Measurements from ENCODE around the gene NHS. TPM values are rescaled to one million over a fixed set of nuclear protein-coding genes. Genes with fewer than 3 reads are reported as not detected.

Gene NHS
- total RNA-seq, 1 experiment from 2014 or later, result 2.2 TPM

GRCh38 chrX:17700976-17701375 is 326.0 kb downstream of the NHS start:
- CTCF ChIA-PET, result no interaction called here
- Mint-ChIP-seq H3K36me3 (ENCODE audit: insufficient read depth, unreplicated experiment) (peaks cover 5% of the 10 kb centered on the region), H3K27ac (ENCODE audit: unreplicated experiment) (no peak overlapping the region), H3K4me3 (ENCODE audit: unreplicated experiment) (no peak overlapping the region), H3K27me3 (ENCODE audit: insufficient read depth, unreplicated experiment) (no peaks in the 10 kb centered on the region), H3K4me1 (ENCODE audit: low read depth, unreplicated experiment) (peaks cover 7% of the 10 kb centered on the region), H3K9me3 (ENCODE audit: unreplicated experiment) (no peaks in the 10 kb centered on the region)
- intact Hi-C loops (cut with micrococcal nuclease; ENCODE audit: unreplicated experiment), result loop anchor here (5.0 kb wide), 1 partner anchor 36 kb away; the partner anchor contains the start of gene SCML1
- no TSS peak for BruUV-seq (replicated peaks)
- 0 out of 2 replicates have a peak, but pooled peaks cover 6% of the 10 kb centered on the region for H3K4me1 ChIP-seq
- no peaks in the 10 kb centered on the region for H3K9me3 ChIP-seq
- DNase-seq, result no peak
- POLR2A ChIA-PET, result interaction anchor here (0.6 kb wide), 1 partner anchor 1937 kb away, joined by 9 read pairs; no protein-coding TSS in a partner anchor
- H3K27me3 ChIP-seq (replicated peaks; ENCODE audit: control insufficient read depth, insufficient read depth, low read length), result no peaks in the 10 kb centered on the region
- no peaks in the 10 kb centered on the region for H3K36me3 ChIP-seq (ENCODE audit: control insufficient read depth, insufficient read depth, low read length)
- H3K4me3 ChIP-seq (ENCODE audit: low read depth, low read length), result no peak overlapping the region
- TF ChIP-seq, protein P1, sequence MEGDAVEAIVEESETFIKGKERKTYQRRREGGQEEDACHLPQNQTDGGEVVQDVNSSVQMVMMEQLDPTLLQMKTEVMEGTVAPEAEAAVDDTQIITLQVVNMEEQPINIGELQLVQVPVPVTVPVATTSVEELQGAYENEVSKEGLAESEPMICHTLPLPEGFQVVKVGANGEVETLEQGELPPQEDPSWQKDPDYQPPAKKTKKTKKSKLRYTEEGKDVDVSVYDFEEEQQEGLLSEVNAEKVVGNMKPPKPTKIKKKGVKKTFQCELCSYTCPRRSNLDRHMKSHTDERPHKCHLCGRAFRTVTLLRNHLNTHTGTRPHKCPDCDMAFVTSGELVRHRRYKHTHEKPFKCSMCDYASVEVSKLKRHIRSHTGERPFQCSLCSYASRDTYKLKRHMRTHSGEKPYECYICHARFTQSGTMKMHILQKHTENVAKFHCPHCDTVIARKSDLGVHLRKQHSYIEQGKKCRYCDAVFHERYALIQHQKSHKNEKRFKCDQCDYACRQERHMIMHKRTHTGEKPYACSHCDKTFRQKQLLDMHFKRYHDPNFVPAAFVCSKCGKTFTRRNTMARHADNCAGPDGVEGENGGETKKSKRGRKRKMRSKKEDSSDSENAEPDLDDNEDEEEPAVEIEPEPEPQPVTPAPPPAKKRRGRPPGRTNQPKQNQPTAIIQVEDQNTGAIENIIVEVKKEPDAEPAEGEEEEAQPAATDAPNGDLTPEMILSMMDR (IDR thresholded peaks at IDR 0.05; ENCODE audit: insufficient read depth in 1 of 2, low read depth in 1 of 2, low read length in 1 of 2, severe bottlenecking in 1 of 2, unreplicated experiment in 1 of 2), result no peak

GRCh38 chrX:17703201-17703600 is 328.2 kb downstream of the NHS start:
- Histone ChIP-seq H3K27me3 (replicated peaks; ENCODE audit: control insufficient read depth, insufficient read depth, low read length) (no peaks in the 10 kb centered on the region), H3K36me3 (ENCODE audit: control insufficient read depth, insufficient read depth, low read length) (no peaks in the 10 kb centered on the region), H3K4me3 (ENCODE audit: low read depth, low read length) (no peak overlapping the region), H3K9me3 (no peaks in the 10 kb centered on the region), H3K4me1 (0 out of 2 replicates have a peak, but pooled peaks cover 11% of the 10 kb centered on the region)
- H3K9me3 Mint-ChIP-seq (ENCODE audit: unreplicated experiment), result no peaks in the 10 kb centered on the region
- DNase-seq, result no peak
- H3K27me3 Mint-ChIP-seq (ENCODE audit: insufficient read depth, unreplicated experiment), result no peaks in the 10 kb centered on the region
- CTCF ChIA-PET, result no interaction called here
- H3K4me1 Mint-ChIP-seq (ENCODE audit: low read depth, unreplicated experiment), result peaks cover 13% of the 10 kb centered on the region
- TF ChIP-seq, protein P1 (IDR thresholded peaks at IDR 0.05; ENCODE audit: insufficient read depth in 1 of 2, low read depth in 1 of 2, low read length in 1 of 2, severe bottlenecking in 1 of 2, unreplicated experiment in 1 of 2), result no peak
- H3K36me3 Mint-ChIP-seq (ENCODE audit: insufficient read depth, unreplicated experiment), result peaks cover 5% of the 10 kb centered on the region
- no peak overlapping the region for H3K4me3 Mint-ChIP-seq (ENCODE audit: unreplicated experiment)
- no TSS peak for BruUV-seq (replicated peaks)
- intact Hi-C loops (cut with micrococcal nuclease; ENCODE audit: unreplicated experiment), result loop anchor here (5.0 kb wide), 1 partner anchor 34 kb away; the partner anchor contains the start of gene SCML1
- no peak overlapping the region for H3K27ac Mint-ChIP-seq (ENCODE audit: unreplicated experiment)
- POLR2A ChIA-PET, result no interaction called here

- POLR2A ChIA-PET, result no interaction called here
- Mint-ChIP-seq H3K4me3 (ENCODE audit: unreplicated experiment) (no peak overlapping the region), H3K27ac (ENCODE audit: unreplicated experiment) (no peak overlapping the region), H3K27me3 (ENCODE audit: insufficient read depth, unreplicated experiment) (no peaks in the 10 kb centered on the region), H3K4me1 (ENCODE audit: low read depth, unreplicated experiment) (peaks cover 13% of the 10 kb centered on the region), H3K9me3 (ENCODE audit: unreplicated experiment) (no peaks in the 10 kb centered on the region), H3K36me3 (ENCODE audit: insufficient read depth, unreplicated experiment) (peaks cover 5% of the 10 kb centered on the region)
- TF ChIP-seq, protein P1 (IDR thresholded peaks at IDR 0.05; ENCODE audit: insufficient read depth in 1 of 2, low read depth in 1 of 2, low read length in 1 of 2, severe bottlenecking in 1 of 2, unreplicated experiment in 1 of 2), result no peak
- intact Hi-C loops (cut with micrococcal nuclease; ENCODE audit: unreplicated experiment), result no loop called here
- Histone ChIP-seq H3K36me3 (ENCODE audit: control insufficient read depth, insufficient read depth, low read length) (no peaks in the 10 kb centered on the region), H3K9me3 (no peaks in the 10 kb centered on the region), H3K4me3 (ENCODE audit: low read depth, low read length) (no peak overlapping the region), H3K4me1 (0 out of 2 replicates have a peak, but pooled peaks cover 11% of the 10 kb centered on the region), H3K27me3 (replicated peaks; ENCODE audit: control insufficient read depth, insufficient read depth, low read length) (no peaks in the 10 kb centered on the region)
- DNase-seq, result no peak
- no TSS peak for BruUV-seq (replicated peaks)
- CTCF ChIA-PET, result no interaction called here
These were observed 330.2 kb downstream of the NHS start for GRCh38 chrX:17705211-17705610.

All from Caco-2 (cell line).